HEK293 (cell line): Measurements from ENCODE around the gene CHST8.

Source experiments
- CTCF ChIA-PET: fragments of 350-600 bp; formaldehyde crosslinking; extraction: SDS; loops from one replicate; lab custom pipeline; 2021; ENCODE audit warnings: antibody characterized with exemption; lab: Yijun Ruan, JAX
- POLR2A ChIA-PET: fragments of 300-600 bp; formaldehyde crosslinking; extraction: SDS; loops from one replicate; lab custom pipeline; 2020; ENCODE audit warnings: antibody characterized with exemption, inconsistent platforms; lab: Yijun Ruan, JAX
- H3K27ac ChIP-seq: fragments of 200-500 bp; sonication (Bioruptor generic); 2 replicates; pipeline ENCODE4 v1.5.1; 2014; ENCODE audit warnings: low read depth, low read length, control low read depth, inconsistent platforms; ENCODE audit errors: extremely low read depth
- H3K36me3 ChIP-seq, 2 experiments: fragments of 200-500 bp in 1 of 2; sonication (Bioruptor generic) in 1 of 2; 1 replicate in 1 of 2; 2 replicates in 1 of 2; pipeline ENCODE4 v1.5.1; 2014 to 2017; ENCODE audit warnings: inconsistent platforms in 2 of 2, low read length in 2 of 2; ENCODE audit not compliant: control insufficient read depth in 2 of 2, insufficient read depth in 1 of 2
- H3K4me1 ChIP-seq: fragments of 200-500 bp; sonication (Bioruptor generic); 2 replicates; pipeline ENCODE4 v1.5.1; 2014; ENCODE audit warnings: mild to moderate bottlenecking, low read length, inconsistent platforms; ENCODE audit not compliant: control insufficient read depth, insufficient read depth
- H3K4me3 ChIP-seq: 2 replicates; pipeline ENCODE4 v1.5.1; 2011; ENCODE audit warnings: low read depth, mild to moderate bottlenecking, control low read depth, low read length, moderate library complexity
- H3K9me3 ChIP-seq: fragments of 200-500 bp; sonication (Bioruptor generic); 2 replicates; pipeline ENCODE4 v1.5.1; 2014; ENCODE audit warnings: low read depth, low read length, inconsistent platforms; ENCODE audit not compliant: control insufficient read depth, insufficient read depth
- GLI4 ChIP-seq: fragments of 450-650 bp; formaldehyde crosslinking; IDR thresholded peaks from 2 replicates; pipeline ENCODE4 v1.5.1; 2016; ENCODE audit warnings: missing biosample characterization, missing genetic modification characterization
- HOXC10 ChIP-seq: sonication (generic); formaldehyde crosslinking; IDR thresholded peaks from 2 replicates; pipeline ENCODE4 v1.8.1; 2023; ENCODE audit warnings: mild to moderate bottlenecking, missing genetic modification reagents
- KLF17 ChIP-seq: fragments of 450-650 bp; formaldehyde crosslinking; IDR thresholded peaks from 2 replicates; pipeline ENCODE4 v1.5.1; 2016; ENCODE audit warnings: missing biosample characterization, missing genetic modification characterization
- OSR2 ChIP-seq: fragments of 450-650 bp; formaldehyde crosslinking; IDR thresholded peaks from 2 replicates; pipeline ENCODE4 v1.5.1; 2016; ENCODE audit warnings: missing biosample characterization, missing genetic modification characterization
- PATZ1 ChIP-seq: fragments of 450-650 bp; formaldehyde crosslinking; IDR thresholded peaks from 2 replicates; pipeline ENCODE4 v1.5.1; 2016; ENCODE audit warnings: missing biosample characterization, missing genetic modification characterization
- RBAK ChIP-seq: fragments of 450-650 bp; formaldehyde crosslinking; IDR thresholded peaks from 2 replicates; pipeline ENCODE4 v1.5.1; 2016; ENCODE audit warnings: missing biosample characterization, missing genetic modification characterization
- SETDB1 ChIP-seq: IDR thresholded peaks from one replicate; pipeline ENCODE4 v1.6.1; 2017; ENCODE audit warnings: mild to moderate bottlenecking, low read length, moderate library complexity, mixed read lengths; ENCODE audit not compliant: insufficient read length
- YY1 ChIP-seq: fragments of 450-650 bp; formaldehyde crosslinking; IDR thresholded peaks from 2 replicates; pipeline ENCODE4 v1.5.1; 2018; ENCODE audit warnings: missing biosample characterization, missing genetic modification characterization
- ZBTB48 ChIP-seq: fragments of 450-650 bp; formaldehyde crosslinking; IDR thresholded peaks from 2 replicates; pipeline ENCODE4 v1.5.1; 2016; ENCODE audit warnings: missing biosample characterization, missing genetic modification characterization
- ZEB2 ChIP-seq: fragments of 450-650 bp; formaldehyde crosslinking; IDR thresholded peaks from 2 replicates; pipeline ENCODE4 v1.5.1; 2016; ENCODE audit warnings: missing biosample characterization, missing genetic modification characterization
- ZFP41 ChIP-seq: fragments of 450-650 bp; formaldehyde crosslinking; IDR thresholded peaks from 2 replicates; pipeline ENCODE4 v1.5.1; 2016; ENCODE audit warnings: missing biosample characterization, missing genetic modification characterization, borderline replicate concordance
- ZNF10 ChIP-seq: fragments of 450-650 bp; formaldehyde crosslinking; IDR thresholded peaks from 2 replicates; pipeline ENCODE4 v1.5.1; 2017; ENCODE audit warnings: missing biosample characterization, missing genetic modification characterization
- ZNF138 ChIP-seq: fragments of 450-650 bp; formaldehyde crosslinking; IDR thresholded peaks from 2 replicates; pipeline ENCODE4 v1.5.1; 2016; ENCODE audit warnings: missing biosample characterization, missing genetic modification characterization, borderline replicate concordance
- ZNF155 ChIP-seq: fragments of 450-650 bp; formaldehyde crosslinking; IDR thresholded peaks from 2 replicates; pipeline ENCODE4 v1.5.1; 2016; ENCODE audit warnings: missing biosample characterization, missing genetic modification characterization
- ZNF292 ChIP-seq: fragments of 450-650 bp; formaldehyde crosslinking; IDR thresholded peaks from 2 replicates; pipeline ENCODE4 v1.5.1; 2016; ENCODE audit warnings: low read depth, missing biosample characterization, missing genetic modification characterization, borderline replicate concordance
- ZNF335 ChIP-seq: fragments of 450-650 bp; formaldehyde crosslinking; conservative IDR thresholded peaks from 2 replicates; pipeline ENCODE4 v1.5.1; 2016; ENCODE audit warnings: missing biosample characterization, missing genetic modification characterization
- ZNF354C ChIP-seq: fragments of 450-650 bp; formaldehyde crosslinking; IDR thresholded peaks from 2 replicates; pipeline ENCODE4 v1.5.1; 2016; ENCODE audit warnings: missing biosample characterization, missing genetic modification characterization, low read depth, borderline replicate concordance
- ZNF394 ChIP-seq: fragments of 450-650 bp; formaldehyde crosslinking; IDR thresholded peaks from 2 replicates; pipeline ENCODE4 v1.5.1; 2016; ENCODE audit warnings: missing biosample characterization, missing genetic modification characterization, mild to moderate bottlenecking, moderate library complexity, borderline replicate concordance
- ZNF404 ChIP-seq: fragments of 450-650 bp; formaldehyde crosslinking; IDR thresholded peaks from 2 replicates; pipeline ENCODE4 v1.5.1; 2017; ENCODE audit warnings: missing biosample characterization, missing genetic modification characterization
- ZNF571 ChIP-seq: fragments of 450-650 bp; formaldehyde crosslinking; IDR thresholded peaks from 2 replicates; pipeline ENCODE4 v1.5.0; 2017; ENCODE audit warnings: missing biosample characterization, missing genetic modification characterization
- ZNF629 ChIP-seq: fragments of 450-650 bp; formaldehyde crosslinking; IDR thresholded peaks from 2 replicates; pipeline ENCODE4 v1.5.1; 2017; ENCODE audit warnings: missing biosample characterization, missing genetic modification characterization
- ZNF645 ChIP-seq: fragments of 450-650 bp; formaldehyde crosslinking; IDR thresholded peaks from 2 replicates; pipeline ENCODE4; 2016; ENCODE audit warnings: missing biosample characterization, missing genetic modification characterization
- ZNF677 ChIP-seq: fragments of 450-650 bp; IDR thresholded peaks from 2 replicates; pipeline ENCODE4 v1.5.0; 2018; ENCODE audit warnings: missing biosample characterization, mild to moderate bottlenecking, missing genetic modification characterization, moderate library complexity
- ZNF692 ChIP-seq: fragments of 450-650 bp; formaldehyde crosslinking; IDR thresholded peaks from 2 replicates; pipeline ENCODE4 v1.5.1; 2016; ENCODE audit warnings: missing biosample characterization, missing genetic modification characterization
- ZNF707 ChIP-seq: fragments of 450-650 bp; formaldehyde crosslinking; IDR thresholded peaks from 2 replicates; pipeline ENCODE4 v1.5.1; 2016; ENCODE audit warnings: missing biosample characterization, missing genetic modification characterization
- ZSCAN18 ChIP-seq: fragments of 450-650 bp; formaldehyde crosslinking; IDR thresholded peaks from 2 replicates; pipeline ENCODE4 v1.5.1; 2016; ENCODE audit warnings: missing biosample characterization, missing genetic modification characterization
- ZSCAN23 ChIP-seq: fragments of 450-650 bp; formaldehyde crosslinking; IDR thresholded peaks from 2 replicates; pipeline ENCODE4 v1.5.1; 2016; ENCODE audit warnings: missing biosample characterization, missing genetic modification characterization
- TF ChIP-seq, protein P1 (sequence below): fragments of 450-650 bp; formaldehyde crosslinking; IDR thresholded peaks from 2 replicates; pipeline ENCODE4 v1.5.1; 2016; ENCODE audit warnings: missing biosample characterization, missing genetic modification characterization

The CHST8 gene

DNA sequence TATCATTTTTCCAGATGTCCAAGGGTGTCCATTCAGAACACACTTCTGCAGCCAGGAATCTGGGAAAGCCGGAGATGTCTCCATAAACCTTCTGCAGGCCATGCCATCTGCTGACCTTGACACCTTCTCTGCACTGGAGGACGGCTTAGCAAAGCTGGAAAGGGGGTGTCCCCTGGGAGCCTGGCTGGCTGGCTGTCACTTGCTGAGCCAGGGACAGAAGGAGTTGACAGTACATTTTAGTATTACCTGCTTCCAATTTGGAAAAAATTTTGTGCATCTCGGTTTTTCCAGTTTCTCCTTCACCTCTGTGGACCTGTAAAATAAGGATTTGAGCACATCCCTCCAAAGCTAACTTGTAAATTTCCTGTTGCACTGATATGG, 8.1 kb upstream of the CHST8 start (continued):
- no peak for TF ChIP-seq PATZ1 (tag by site-specific recombination)

- POLR2A ChIA-PET = no interaction called here
- TF ChIP-seq HOXC10 (CRISPR knock-in tag) = no peak
- no peak for TF ChIP-seq OSR2 (tag by site-specific recombination)
- TF ChIP-seq ZNF155 (tag by site-specific recombination) = no peak
- TF ChIP-seq ZSCAN18 (tag by site-specific recombination) = no peak
- no peak for TF ChIP-seq ZNF335 (tag by site-specific recombination)
- TF ChIP-seq ZFP41 (tag by site-specific recombination) = no peak
- TF ChIP-seq ZNF629 (tag by site-specific recombination) = no peak
- TF ChIP-seq ZEB2 = no peak
- TF ChIP-seq, protein P1, sequence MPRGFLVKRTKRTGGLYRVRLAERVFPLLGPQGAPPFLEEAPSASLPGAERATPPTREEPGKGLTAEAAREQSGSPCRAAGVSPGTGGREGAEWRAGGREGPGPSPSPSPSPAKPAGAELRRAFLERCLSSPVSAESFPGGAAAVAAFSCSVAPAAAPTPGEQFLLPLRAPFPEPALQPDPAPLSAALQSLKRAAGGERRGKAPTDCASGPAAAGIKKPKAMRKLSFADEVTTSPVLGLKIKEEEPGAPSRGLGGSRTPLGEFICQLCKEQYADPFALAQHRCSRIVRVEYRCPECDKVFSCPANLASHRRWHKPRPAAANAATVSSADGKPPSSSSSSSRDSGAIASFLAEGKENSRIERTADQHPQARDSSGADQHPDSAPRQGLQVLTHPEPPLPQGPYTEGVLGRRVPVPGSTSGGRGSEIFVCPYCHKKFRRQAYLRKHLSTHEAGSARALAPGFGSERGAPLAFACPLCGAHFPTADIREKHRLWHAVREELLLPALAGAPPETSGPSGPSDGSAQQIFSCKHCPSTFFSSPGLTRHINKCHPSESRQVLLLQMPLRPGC (tag by site-specific recombination) = no peak
- no peak for TF ChIP-seq ZNF404 (tag by site-specific recombination)
- no peak for TF ChIP-seq ZNF292 (tag by site-specific recombination)
- TF ChIP-seq ZSCAN23 (tag by site-specific recombination) = no peak
- no peak for TF ChIP-seq ZNF677
- no peak for TF ChIP-seq GLI4
- TF ChIP-seq ZNF707 = no peak
- TF ChIP-seq ZNF571 (tag by site-specific recombination) = no peak
- no peak for TF ChIP-seq ZNF138 (tag by site-specific recombination)
- TF ChIP-seq ZNF692 (tag by site-specific recombination) = no peak
- no peak for TF ChIP-seq ZNF10
- CTCF ChIA-PET = no interaction called here
These were observed 5.4 kb upstream of the CHST8 start for GRCh38 chr19:33616346-33616745.

GRCh38 chr19:33616857-33617256, 4.9 kb upstream of the CHST8 start:
- H3K27ac ChIP-seq = no peak overlapping the region
- no peaks in the 10 kb centered on the region for H3K36me3 ChIP-seq
- H3K4me1 ChIP-seq = no peaks in the 10 kb centered on the region
- POLR2A ChIA-PET = no interaction called here
- H3K4me3 ChIP-seq = no peak overlapping the region
- no peaks in the 10 kb centered on the region for H3K9me3 ChIP-seq
- CTCF ChIA-PET = no interaction called here
- TF ChIP-seq ZNF354C (tag by site-specific recombination) (no peak), ZBTB48 (tag by site-specific recombination) (no peak), SETDB1 (no peak), ZNF394 (tag by site-specific recombination) (no peak), RBAK (tag by site-specific recombination) (no peak), ZEB2 (no peak), ZNF645 (tag by site-specific recombination) (no peak), KLF17 (tag by site-specific recombination) (no peak), YY1 (no peak)

More at GRCh38 chr19:33616346-33616745, 5.4 kb upstream of the CHST8 start:
- Histone ChIP-seq H3K27ac (no peak overlapping the region), H3K4me1 (no peaks in the 10 kb centered on the region), H3K9me3 (no peaks in the 10 kb centered on the region), H3K4me3 (no peak overlapping the region), H3K36me3 (no peaks in the 10 kb centered on the region)
